Endothelial cell of umbilical vein (primary cell): ENCODE data around the gene INPP5K. TPM values are rescaled to one million over a fixed set of nuclear protein-coding genes. Genes with fewer than 3 reads are reported as not detected.

ENCODE experiments used
- BruUV-seq: library from RNA; stranded (reverse); fragments of 400-500 nt; replicated peaks from 2 replicates; lab custom pipeline; 2021; lab: Mats Ljungman, UMichigan
- CTCF ChIA-PET: fragments of 300-600, 350-600 bp; sonication (Branson Sonifier 250); formaldehyde crosslinking; loops from one replicate; lab custom pipeline; 2021; ENCODE audit warnings: antibody characterized with exemption, inconsistent platforms; lab: Charles Lee
- POLR2A ChIA-PET: fragments of 300-600, 350-600 bp; sonication (Branson Sonifier 250); formaldehyde crosslinking; loops from one replicate; lab custom pipeline; 2021; ENCODE audit warnings: antibody characterized with exemption, inconsistent platforms; lab: Charles Lee
- DNase-seq: peaks from one replicate; pipeline ENCODE4 v3.0.0-alpha.2; 2011; ENCODE audit warnings: low read depth, low spot score
- FAIRE-seq: peaks from 2 replicates; lab custom pipeline; 2011; peaks lifted over from hg19 to GRCh38; lab: Jason Lieb, UNC
- H2AFZ ChIP-seq: 2 replicates; pipeline ENCODE4 v1.6.0; 2012; ENCODE audit warnings: low read depth, low read length, control low read depth, inconsistent platforms
- H3K27ac ChIP-seq: 2 replicates; pipeline ENCODE4 v1.5.1; 2011; ENCODE audit warnings: low read depth, mild to moderate bottlenecking, control low read depth, low read length, moderate library complexity; ENCODE audit not compliant: insufficient read depth
- H3K27me3 ChIP-seq, 2 experiments: 2 replicates each; pipeline versions ENCODE4 v1.6.0 to v1.6.1; 2011; ENCODE audit warnings: low read length in 2 of 2, mixed read lengths in 1 of 2; ENCODE audit not compliant: control insufficient read depth in 2 of 2, insufficient read depth in 2 of 2
- H3K36me3 ChIP-seq, 2 experiments: 2 replicates in 1 of 2; 3 replicates in 1 of 2; pipeline ENCODE4 v1.5.1; 2011; ENCODE audit warnings: low read length in 2 of 2, mild to moderate bottlenecking in 1 of 2, moderate library complexity in 1 of 2; ENCODE audit not compliant: control insufficient read depth in 2 of 2, insufficient read depth in 2 of 2; ENCODE audit errors: extremely low read depth in 1 of 2
- H3K4me1 ChIP-seq: 3 replicates; pipeline ENCODE4 v1.5.1; 2011; ENCODE audit warnings: mild to moderate bottlenecking, low read length; ENCODE audit not compliant: control insufficient read depth, insufficient read depth; ENCODE audit errors: extremely low read depth
- H3K4me2 ChIP-seq: 2 replicates; pipeline ENCODE4 v1.6.1; 2011; ENCODE audit warnings: low read length, control low read depth, mixed read lengths; ENCODE audit not compliant: insufficient read depth
- H3K4me3 ChIP-seq, 3 experiments: fragments of 200-600 bp in 1 of 3; sonication (generic), shearing (Covaris generic) in 1 of 3; replicated peaks in 1 of 3; 2 replicates each; pipeline ENCODE4 v1.5.1; 2011 to 2016; ENCODE audit warnings: control low read depth in 3 of 3, low read length in 3 of 3, mild to moderate bottlenecking in 2 of 3, inconsistent platforms in 1 of 3, low read depth in 1 of 3, moderate library complexity in 1 of 3; ENCODE audit not compliant: insufficient read depth in 1 of 3
- H3K79me2 ChIP-seq: 2 replicates; pipeline ENCODE4 v1.6.0; 2012; ENCODE audit warnings: low read length, inconsistent platforms; ENCODE audit not compliant: control insufficient read depth, insufficient read depth
- H3K9ac ChIP-seq: replicated peaks from 2 replicates; pipeline ENCODE3; 2011; ENCODE audit warnings: low read length, control low read depth; ENCODE audit not compliant: insufficient read depth; ENCODE audit errors: extremely low read depth
- H3K9me1 ChIP-seq: replicated peaks from 3 replicates; pipeline ENCODE4 v1.6.0; 2011; ENCODE audit warnings: mild to moderate bottlenecking, low read length; ENCODE audit not compliant: control insufficient read depth, insufficient read depth; ENCODE audit errors: extremely low read depth
- H3K9me3 ChIP-seq: replicated peaks from 2 replicates; pipeline ENCODE4 v1.5.1; 2012; ENCODE audit warnings: low read length, inconsistent platforms; ENCODE audit not compliant: control insufficient read depth, insufficient read depth
- H4K20me1 ChIP-seq: replicated peaks from 2 replicates; pipeline ENCODE3; 2011; ENCODE audit warnings: mild to moderate bottlenecking, low read length; ENCODE audit not compliant: control insufficient read depth, insufficient read depth; ENCODE audit errors: extremely low read depth
- CTCF ChIP-seq, 2 donors: IDR thresholded peaks; 1 replicate in 1 of 2; 2 replicates in 1 of 2; pipeline ENCODE4 v1.5.1; 2011; ENCODE audit warnings: low read length in 2 of 2, mild to moderate bottlenecking in 2 of 2, moderate library complexity in 2 of 2, control low read depth in 1 of 2, inconsistent platforms in 1 of 2, low read depth in 1 of 2; ENCODE audit not compliant: insufficient read depth in 1 of 2; ENCODE audit errors: extremely low read depth in 1 of 2
- EZH2 ChIP-seq: IDR thresholded peaks from 2 replicates; pipeline ENCODE4 v1.6.1; 2012; ENCODE audit warnings: borderline replicate concordance, low read depth, mild to moderate bottlenecking, moderate library complexity, low read length, inconsistent platforms; ENCODE audit not compliant: severe bottlenecking
- GATA2 ChIP-seq: IDR thresholded peaks from 2 replicates; pipeline ENCODE4 v1.7.0; 2011; ENCODE audit warnings: low read depth, mild to moderate bottlenecking, moderate library complexity, mixed read lengths, low read length; ENCODE audit not compliant: insufficient read length, insufficient read depth
- MAX ChIP-seq: IDR thresholded peaks from 2 replicates; pipeline ENCODE4 v1.6.1; 2011; ENCODE audit not compliant: insufficient read depth, insufficient read length
- POLR2A ChIP-seq: IDR thresholded peaks from 2 replicates; pipeline ENCODE4 v1.6.1; 2012; ENCODE audit warnings: low read depth, mild to moderate bottlenecking, control low read depth, low read length
- POLR2AphosphoS5 ChIP-seq: IDR thresholded peaks from 2 replicates; pipeline ENCODE4 v1.6.1; 2012; ENCODE audit warnings: low read depth, mild to moderate bottlenecking, control low read depth, low read length, moderate library complexity; ENCODE audit not compliant: insufficient read depth
- dilution Hi-C: fragments of 300-500 bp; cut with MboI; formaldehyde crosslinking; loops from one replicate; pipeline ENCODE4 v1.15.0; 2019; ENCODE audit warnings: low sequenced_read_pairs; ENCODE audit not compliant: extremely low pct_ligation_motif_present
- intact Hi-C: fragments of 100-400 bp; cut with micrococcal nuclease; formaldehyde crosslinking; loops from one replicate; pipeline ENCODE4 v1.10.0; 2022
- polyA plus RNA-seq, 4 experiments: library from polyadenylated mRNA; depleted of rRNA in 3 of 4; stranded (reverse) in 3 of 4; unstranded in 1 of 4; fragments of >200 nt; gene quantifications; 2 replicates each; pipeline versions ENCODE4 v1.2.1 to v1.2.3, GENCODE V29; 2011 to 2012; ENCODE audit warnings: missing spikeins in 1 of 4
- total RNA-seq: library from RNA; stranded (reverse); gene quantifications from 2 replicates; pipeline ENCODE4 v1.2.3, GENCODE V29; 2021

Gene INPP5K
- total and polyA plus RNA-seq, 2 donors (not counting 3 experiments of a cell fraction or from before 2014, with no cell fraction given): 44.2 to 54.1 TPM

GRCh38 chr17:1512351-1512750 is 4.1 kb downstream of the INPP5K start:
- dilution Hi-C loops (no loop called here), intact Hi-C loops (no loop called here)
- Histone ChIP-seq H3K9ac (no peak overlapping the region), H3K9me1 (no peaks in the 10 kb centered on the region), H3K4me2 (peak overlapping the region; percentile 7), H4K20me1 (no peaks in the 10 kb centered on the region), H3K36me3 (peaks cover 0 to 16% of the 10 kb centered on the region in 2 experiments), H3K9me3 (no peaks in the 10 kb centered on the region), H3K27me3 (no peaks in the 10 kb centered on the region), H3K27ac (no peak overlapping the region), H3K4me3 (no peak overlapping the region), H3K4me1 (peaks cover 35% of the 10 kb centered on the region), H2AFZ (peak overlapping the region; percentile 6), H3K79me2 (peaks cover 2% of the 10 kb centered on the region)
- FAIRE-seq (no peak), DNase-seq (no peak)
- TF ChIP-seq MAX: no peak
- TF ChIP-seq POLR2AphosphoS5: no peak
- no peak for TF ChIP-seq GATA2
- no peak for TF ChIP-seq POLR2A
- CTCF ChIA-PET: interaction anchor here (0.9 to 3.4 kb wide), 7 partner anchors 14 to 252 kb away, joined by 3 to 33 read pairs (median 5); partner anchors contain the start of gene MYO1C
- BruUV-seq: no TSS peak
- POLR2A ChIA-PET: interaction anchor here (1.3 kb wide), 1 partner anchor 20 kb away, joined by 4 read pairs; no protein-coding TSS in a partner anchor

GRCh38 chr17:1511756-1512321 is 4.6 kb downstream of the INPP5K start:
- Histone ChIP-seq H3K9ac (peak overlapping the region; percentile 4), H3K27ac (peak overlapping the region; percentile 34), H3K79me2 (peaks cover under 1% of the 10 kb centered on the region), H3K4me1 (peaks cover 35% of the 10 kb centered on the region), H3K36me3 (peaks cover 0 to 21% of the 10 kb centered on the region in 2 experiments), H3K4me2 (peak overlapping the region; percentile 20), H3K9me3 (no peaks in the 10 kb centered on the region), H3K4me3 (no peak overlapping the region), H4K20me1 (no peaks in the 10 kb centered on the region), H3K27me3 (no peaks in the 10 kb centered on the region), H3K9me1 (no peaks in the 10 kb centered on the region), H2AFZ (peak overlapping the region; percentile 9)
- intact Hi-C loops (loop anchor here (1.0 kb wide), 1 partner anchor 19 kb away; no protein-coding TSS in a partner anchor), dilution Hi-C loops (no loop called here)
- DNase-seq: peak; percentile 49
- BruUV-seq: no TSS peak
- ChIA-PET CTCF (interaction anchor here (0.9 to 3.4 kb wide), 9 partner anchors 13 to 252 kb away, joined by 3 to 33 read pairs (median 3); partner anchors contain the start of gene MYO1C), POLR2A (interaction anchor here (1.3 kb wide), 1 partner anchor 20 kb away, joined by 4 read pairs; no protein-coding TSS in a partner anchor)
- no peak for TF ChIP-seq CTCF (IDR thresholded peaks at IDR 0.05; ENCODE audit: extremely low read depth in 1 of 2, insufficient read depth in 1 of 2, low read depth in 1 of 2, low read length in 2 of 2)
- TF ChIP-seq GATA2: no peak
- no peak for TF ChIP-seq MAX
- no peak for TF ChIP-seq EZH2
- peak; percentile 77 for FAIRE-seq
